Pancreas (tissue), 10 donors: ENCODE measurements around the gene PRDM15. TPM values are rescaled to one million over a fixed set of nuclear protein-coding genes. Genes with fewer than 3 reads are reported as not detected.

Source experiments
- ATAC-seq, 4 donors: fragments of 200-7000 bp; cut with Tn5 transposase; one replicate each; pipeline versions ENCODE4 v1.8.0 to v1.9.1; 2020; ENCODE audit warnings: mild to moderate bottlenecking in 4 of 4, moderate library complexity in 4 of 4
- DNase-seq, 6 donors: peaks; one replicate each; pipeline ENCODE4 v3.0.0-alpha.2; 2020
- FAIRE-seq: peaks from 2 replicates; lab custom pipeline; 2012; peaks lifted over from hg19 to GRCh38; lab: Jason Lieb, UNC
- H3K27ac ChIP-seq, 4 donors: fragments of 200-600 bp; sonication (generic); 1 replicate in 3 of 4; 2 replicates in 1 of 4; pipeline versions ENCODE4 v1.5.0 to v1.8.0; 2020
- H3K27me3 ChIP-seq, 4 donors: fragments of 200-600 bp; one replicate each; pipeline ENCODE4 v1.8.0; 2021
- H3K36me3 ChIP-seq, 3 donors: fragments of 200-600 bp; sonication (generic) in 1 of 3; one replicate each; pipeline versions ENCODE4 v1.5.0 to v1.8.0; 2020 to 2021
- H3K4me1 ChIP-seq, 3 donors: fragments of 200-600 bp; one replicate each; pipeline ENCODE4 v1.8.0; 2021
- H3K4me3 ChIP-seq, 4 donors: fragments of 200-600 bp; sonication (generic) in 2 of 4; one replicate each; pipeline versions ENCODE4 v1.5.0 to v1.8.0; 2020 to 2021
- H3K9me3 ChIP-seq, 4 donors: fragments of 200-600 bp; one replicate each; pipeline ENCODE4 v1.8.0; 2021
- WGBS, 2 donors: extraction: QIAGEN DNeasy Blood & Tissue Kit; methylation state at CpG; one replicate each; pipeline ENCODE4 v1.1.7; 2013; 5-methylcytosine and 5-hydroxymethylcytosine counted together
- intact Hi-C, 3 donors: fragments of 100-400 bp; cut with DNase I; formaldehyde crosslinking; loops; one replicate each; pipeline versions ENCODE4 v1.11.1 to v1.14.2; 2022
- polyA plus RNA-seq, 2 donors: library from polyadenylated mRNA; stranded (reverse); fragments of 200-250 nt; gene quantifications; one replicate each; pipeline ENCODE4 v1.2.3, GENCODE V29; 2013
- total RNA-seq, 6 donors: library from RNA; stranded (reverse); fragmentation: NEBNext Ultra II Directional in 4 of 6; extraction: Animal tissue kit (Norgen Biotek cat#: 25700) in 4 of 6; gene quantifications; one replicate each; pipeline versions ENCODE4 v1.2.1 to v1.2.4, GENCODE V29; 2021 to 2023
- TF ChIP-seq, protein P1 (sequence below), 4 donors: fragments of 200-600 bp; sonication (generic) in 3 of 4; IDR thresholded peaks; one replicate each; pipeline versions ENCODE4 v1.5.0 to v1.8.0; 2021; ENCODE audit warnings: antibody characterized with exemption in 4 of 4
- donor health status: healthy with polysubstance abuse.
- donor health status: DM: no; HTN: no; CAD: no; lungs with moderate emphysema.
- donor health status: DM: no; HTN: no; CAD: no.
- donor health status: control.
- donor health status: control.
- donor health status: Bipolar disorder and iron deficiency.
- donor health status: DM: yes; HTN: yes; CAD: no.
- donor health status: DM: no; HTN: no; CAD: no.
- donor health status: DM: no; HTN: no; CAD: no.
- donor health status: DM: yes; HTN: yes; CAD: no.

PRDM15 gene
- total and polyA plus RNA-seq, 8 donors: 1.6 to 3.9 (median 3.4) TPM

DNA sequence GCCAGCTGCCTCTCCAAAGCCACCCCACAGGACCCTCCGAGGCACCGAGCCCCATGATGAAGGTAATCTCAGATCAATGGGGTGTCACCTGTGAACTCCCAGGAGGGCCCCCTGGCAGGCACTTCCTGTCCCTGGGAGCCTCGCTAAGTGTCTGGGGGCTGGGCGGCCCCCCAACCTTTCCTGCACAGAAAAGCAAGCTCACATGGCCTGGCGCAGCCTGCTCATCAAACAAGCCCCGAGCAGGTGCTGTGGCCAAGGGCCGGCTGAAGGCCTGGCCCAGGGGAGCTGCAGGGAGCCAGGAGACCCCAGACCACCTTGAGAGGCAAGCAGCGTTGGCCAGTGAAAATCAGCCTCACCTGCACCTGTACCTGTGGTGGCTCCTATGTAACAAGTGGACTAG lies 115.1 kb downstream of the PRDM15 start:
- peak in 2 of 6 donors; percentile 24 to 58 for DNase-seq
- Histone ChIP-seq H3K36me3 (no peaks in the 10 kb centered on the region), H3K4me1 (peaks cover 29 to 54% (median 36%) of the 10 kb centered on the region in 3 donors), H3K4me3 (peak overlapping the region in 2 of 4 donors; percentile 74 to 79), H3K27ac (peak overlapping the region; percentile 12 to 96 (median 56)), H3K27me3 (no peaks in the 10 kb centered on the region), H3K9me3 (no peaks in the 10 kb centered on the region)
- intact Hi-C loops: no loop called here
- FAIRE-seq: no peak
- WGBS, 2 donors: 38 to 41% methylated on average over 8 of the region's 8 CpGs
- TF ChIP-seq, protein P1, sequence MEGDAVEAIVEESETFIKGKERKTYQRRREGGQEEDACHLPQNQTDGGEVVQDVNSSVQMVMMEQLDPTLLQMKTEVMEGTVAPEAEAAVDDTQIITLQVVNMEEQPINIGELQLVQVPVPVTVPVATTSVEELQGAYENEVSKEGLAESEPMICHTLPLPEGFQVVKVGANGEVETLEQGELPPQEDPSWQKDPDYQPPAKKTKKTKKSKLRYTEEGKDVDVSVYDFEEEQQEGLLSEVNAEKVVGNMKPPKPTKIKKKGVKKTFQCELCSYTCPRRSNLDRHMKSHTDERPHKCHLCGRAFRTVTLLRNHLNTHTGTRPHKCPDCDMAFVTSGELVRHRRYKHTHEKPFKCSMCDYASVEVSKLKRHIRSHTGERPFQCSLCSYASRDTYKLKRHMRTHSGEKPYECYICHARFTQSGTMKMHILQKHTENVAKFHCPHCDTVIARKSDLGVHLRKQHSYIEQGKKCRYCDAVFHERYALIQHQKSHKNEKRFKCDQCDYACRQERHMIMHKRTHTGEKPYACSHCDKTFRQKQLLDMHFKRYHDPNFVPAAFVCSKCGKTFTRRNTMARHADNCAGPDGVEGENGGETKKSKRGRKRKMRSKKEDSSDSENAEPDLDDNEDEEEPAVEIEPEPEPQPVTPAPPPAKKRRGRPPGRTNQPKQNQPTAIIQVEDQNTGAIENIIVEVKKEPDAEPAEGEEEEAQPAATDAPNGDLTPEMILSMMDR (IDR thresholded peaks at IDR 0.05): no peak
- ATAC-seq: no peak

DNA sequence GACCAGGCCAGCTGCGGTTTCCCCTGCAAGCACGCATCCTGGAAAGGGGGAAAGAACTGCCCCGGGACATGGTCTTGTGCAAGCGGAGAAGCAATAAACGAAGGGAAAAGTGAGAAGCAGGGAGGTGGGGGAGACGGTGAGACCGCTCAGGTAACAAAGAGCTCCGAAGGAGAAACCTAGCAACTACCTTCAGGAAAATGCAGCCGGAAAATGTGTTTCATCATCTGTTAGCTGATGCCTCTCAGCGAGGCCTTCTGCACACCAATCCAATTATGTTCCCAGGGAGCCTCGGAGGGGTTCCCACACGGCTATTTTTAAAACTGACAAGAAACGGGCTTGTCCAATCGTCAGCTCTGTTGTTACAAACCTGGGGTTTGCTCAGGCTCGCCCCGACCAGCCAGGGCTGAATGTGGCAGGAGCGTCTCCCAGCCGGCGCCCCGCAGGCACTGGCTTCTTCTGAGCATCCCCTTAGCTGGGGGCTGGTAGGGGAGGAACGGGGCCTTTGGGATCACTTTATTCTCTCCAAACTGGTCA lies 115.7 kb downstream of the PRDM15 start:
- no peaks in the 10 kb centered on the region for H3K9me3 ChIP-seq
- intact Hi-C loops: no loop called here
- H3K36me3 ChIP-seq: no peaks in the 10 kb centered on the region
- TF ChIP-seq, protein P1 (IDR thresholded peaks at IDR 0.05): no peak
- FAIRE-seq (no peak), DNase-seq (peak in 2 of 6 donors; percentile 23 to 64), ATAC-seq (no peak)
- peak overlapping the region in 2 of 4 donors; percentile 93 to 96 for H3K27ac ChIP-seq
- peak overlapping the region in 2 of 4 donors; percentile 74 to 79 for H3K4me3 ChIP-seq
- 55 to 56% methylated on average over 21 of the region's 21 CpGs for WGBS, 2 donors
- H3K27me3 ChIP-seq: no peaks in the 10 kb centered on the region
- peaks cover 29 to 58% (median 36%) of the 10 kb centered on the region in 3 donors for H3K4me1 ChIP-seq

DNA sequence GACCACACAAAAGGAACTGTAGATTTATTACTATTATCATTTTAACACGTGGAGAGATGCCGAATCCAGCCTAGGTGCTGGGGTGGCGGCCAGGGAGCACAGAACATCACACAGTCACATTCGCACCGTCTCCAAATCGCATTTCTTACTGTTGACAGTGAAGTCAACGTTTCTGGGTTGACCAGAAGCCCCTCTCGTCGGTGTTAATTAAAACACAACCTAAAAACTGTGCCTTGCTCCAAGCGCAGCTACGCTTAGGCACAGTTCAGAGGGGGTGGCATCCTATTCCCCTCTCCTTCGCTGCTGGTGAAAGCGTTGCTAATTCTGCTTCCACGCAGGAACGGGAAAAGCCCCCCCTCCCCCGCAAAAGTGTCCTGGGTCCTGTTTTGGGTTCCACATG lies 116.4 kb downstream of the PRDM15 start:
- H3K4me1 ChIP-seq: peaks cover 24 to 53% (median 36%) of the 10 kb centered on the region in 3 donors
- H3K4me3 ChIP-seq: no peak overlapping the region
- WGBS, 2 donors: 66 to 69% methylated on average over 16 of the region's 16 CpGs
- H3K9me3 ChIP-seq: no peaks in the 10 kb centered on the region
- H3K36me3 ChIP-seq: no peaks in the 10 kb centered on the region
- ATAC-seq (no peak), DNase-seq (no peak), FAIRE-seq (no peak)
- no peaks in the 10 kb centered on the region for H3K27me3 ChIP-seq
- TF ChIP-seq, protein P1 (IDR thresholded peaks at IDR 0.05): no peak
- intact Hi-C loops: no loop called here
- peak overlapping the region in 2 of 4 donors; percentile 58 to 72 for H3K27ac ChIP-seq

DNA sequence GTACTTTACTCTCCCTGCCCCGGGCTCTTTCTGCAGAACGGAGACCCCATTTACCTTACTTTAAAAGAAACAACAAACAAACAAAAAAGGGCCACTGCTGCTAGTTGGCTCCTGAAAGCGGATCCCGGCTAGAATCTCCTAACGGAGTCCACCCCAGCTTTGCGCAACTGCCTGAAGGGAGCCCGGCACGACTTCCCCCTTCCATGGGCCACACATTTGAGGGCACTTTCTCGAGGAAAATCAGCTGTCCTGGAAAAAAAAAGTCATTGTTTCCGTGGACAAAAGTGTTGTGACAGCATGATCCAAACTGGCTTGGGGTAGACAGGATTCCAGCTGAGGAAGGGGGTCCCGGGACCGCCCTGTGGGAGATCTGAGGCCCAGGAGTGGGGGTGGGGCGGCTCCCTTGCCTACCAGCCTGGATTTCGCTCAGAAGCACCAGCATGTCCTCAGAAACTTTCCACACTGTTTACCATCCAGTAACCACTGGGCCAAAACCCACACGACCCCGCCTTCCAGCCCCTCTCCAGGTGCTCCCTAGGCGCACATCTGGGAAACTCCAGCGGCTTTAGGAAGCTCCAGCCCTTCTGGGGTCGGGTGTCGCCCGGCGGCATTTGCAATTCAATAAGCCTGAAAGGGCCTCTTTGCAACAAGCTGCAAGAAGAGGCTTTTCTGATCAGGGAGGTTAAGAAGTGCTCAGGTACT lies 117.1 kb downstream of the PRDM15 start:
- no peak for FAIRE-seq
- DNase-seq: peak in 1 of 6 donors; percentile 73
- Histone ChIP-seq H3K9me3 (no peaks in the 10 kb centered on the region), H3K36me3 (no peaks in the 10 kb centered on the region), H3K4me3 (peak overlapping the region in 2 of 4 donors; percentile 27 to 33), H3K4me1 (peaks cover 24 to 53% (median 30%) of the 10 kb centered on the region in 3 donors), H3K27ac (peak overlapping the region; percentile 58 to 73 (median 72)), H3K27me3 (no peaks in the 10 kb centered on the region)
- TF ChIP-seq, protein P1 (IDR thresholded peaks at IDR 0.05): no peak
- intact Hi-C loops: no loop called here
- WGBS, 2 donors: 28 to 33% methylated on average over 22 of the region's 22 CpGs
- peak in 3 of 4 donors; percentile 0 to 2 (median 1) for ATAC-seq
